DMS53 treated with DMSO at 0.1 percent for 48 hours (cell line): ENCODE measurements around the gene CRADD.
"Not testable (repeated sequence)": the region's sequence is repeated elsewhere in the genome, so short reads cannot be mapped to it uniquely, and the experiment has no call there.

Source experiments
- DNase-seq: peaks from one replicate; lab custom pipeline; 2025; ENCODE audit not compliant: unreplicated experiment; lab: John Stamatoyannopoulos, UW

The CRADD gene

GRCh38 chr12:93705237-93705636 lies 28.1 kb downstream of the CRADD start:
- no peak for DNase-seq

- DNase-seq: no peak
These were observed 29.2 kb downstream of the CRADD start for GRCh38 chr12:93706387-93706786.

GRCh38 chr12:93706824-93707223 lies 29.6 kb downstream of the CRADD start:
- no peak for DNase-seq

- no peak for DNase-seq
These were observed 30.7 kb downstream of the CRADD start for GRCh38 chr12:93707836-93708235.

- DNase-seq: no peak
These were observed 31.8 kb downstream of the CRADD start for GRCh38 chr12:93708952-93709351.

GRCh38 chr12:93709386-93709785 lies 32.2 kb downstream of the CRADD start:
- DNase-seq: no peak

- no peak for DNase-seq
These were observed 33.4 kb downstream of the CRADD start for GRCh38 chr12:93710574-93710926.

- DNase-seq: not testable (repeated sequence)
These were observed 34.3 kb downstream of the CRADD start for GRCh38 chr12:93711502-93711901.

- DNase-seq: no peak
These were observed 35.0 kb downstream of the CRADD start for GRCh38 chr12:93712200-93712599.

GRCh38 chr12:93713060-93713459 lies 35.9 kb downstream of the CRADD start:
- no peak for DNase-seq

GRCh38 chr12:93713800-93714199 lies 36.6 kb downstream of the CRADD start:
- no peak for DNase-seq

GRCh38 chr12:93714382-93714781 lies 37.2 kb downstream of the CRADD start:
- no peak for DNase-seq

- DNase-seq: no peak
These were observed 42.5 kb downstream of the CRADD start for GRCh38 chr12:93719710-93720109.

- DNase-seq: no peak
These were observed 43.4 kb downstream of the CRADD start for GRCh38 chr12:93720559-93720958.

- DNase-seq: no peak
These were observed 45.0 kb downstream of the CRADD start for GRCh38 chr12:93722179-93722578.

- DNase-seq: no peak
These were observed 45.8 kb downstream of the CRADD start for GRCh38 chr12:93722835-93723567.

- DNase-seq: no peak
These were observed 46.4 kb downstream of the CRADD start for GRCh38 chr12:93723568-93723930.

- DNase-seq: no peak
These were observed 48.4 kb downstream of the CRADD start for GRCh38 chr12:93725531-93725930.

- DNase-seq: no peak
These were observed 50.1 kb downstream of the CRADD start for GRCh38 chr12:93727195-93727811.

GRCh38 chr12:93727911-93728310 lies 50.7 kb downstream of the CRADD start:
- no peak for DNase-seq

GRCh38 chr12:93729934-93730333 lies 52.8 kb downstream of the CRADD start:
- peak; percentile 29 for DNase-seq

GRCh38 chr12:93733358-93733757 lies 56.2 kb downstream of the CRADD start:
- DNase-seq: no peak

- DNase-seq: no peak
These were observed 56.8 kb downstream of the CRADD start for GRCh38 chr12:93733928-93734327.
